ENCODE data around the gene FCN3.
"Not testable (repeated sequence)": the region's sequence is repeated elsewhere in the genome, so short reads cannot be mapped to it uniquely, and the experiment has no call there.

FCN3 gene

GRCh38 chr1:27399251-27400025, 24.8 kb upstream of the FCN3 start:
- DNase-seq (ENCODE audit: low spot score): peak; percentile 70

DNA sequence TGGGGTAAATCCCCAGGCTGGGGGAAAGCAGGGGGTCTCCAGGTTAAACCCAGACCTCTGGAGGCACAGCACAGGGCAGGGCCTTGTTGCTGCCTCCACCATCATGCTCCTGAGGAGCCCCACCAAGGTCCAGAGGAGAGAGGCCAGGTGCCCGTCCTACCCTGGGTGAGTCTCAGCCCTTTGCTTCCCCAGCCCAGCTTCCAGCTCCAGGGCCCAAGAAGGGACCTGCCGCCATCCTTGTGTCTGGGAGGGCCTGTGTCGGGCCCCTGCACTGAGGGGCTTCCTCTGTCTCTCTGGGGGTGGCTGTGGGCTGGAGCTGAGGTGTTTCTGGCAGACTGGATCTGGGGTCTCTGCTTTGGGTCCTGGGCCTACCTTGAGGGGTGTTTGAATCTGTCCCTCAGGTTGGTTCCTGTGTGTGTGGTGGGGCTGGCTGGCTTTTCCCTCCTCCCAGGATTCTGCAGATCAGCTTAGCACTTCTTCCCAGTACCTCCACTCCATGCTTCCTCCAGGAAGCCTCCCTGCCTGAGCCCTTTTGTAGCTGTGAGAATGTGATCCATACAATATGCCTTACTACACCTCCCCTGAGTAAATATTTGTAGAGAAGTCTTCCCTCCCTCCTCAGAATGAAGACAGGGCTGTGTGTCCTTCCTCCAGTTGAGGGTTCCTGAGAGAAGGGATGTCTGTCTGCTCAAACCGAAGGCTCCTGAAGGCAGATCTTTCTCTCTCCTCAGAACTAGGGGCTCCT, 24.0 kb upstream of the FCN3 start:
- peak; percentile 41 for DNase-seq (ENCODE audit: low spot score)

- no peak for DNase-seq (ENCODE audit: low spot score)
Observed at GRCh38 chr1:27397749-27398148, 23.1 kb upstream of the FCN3 start.

GRCh38 chr1:27397110-27397509, 22.5 kb upstream of the FCN3 start:
- peak; percentile 52 for DNase-seq (ENCODE audit: low spot score)

DNA sequence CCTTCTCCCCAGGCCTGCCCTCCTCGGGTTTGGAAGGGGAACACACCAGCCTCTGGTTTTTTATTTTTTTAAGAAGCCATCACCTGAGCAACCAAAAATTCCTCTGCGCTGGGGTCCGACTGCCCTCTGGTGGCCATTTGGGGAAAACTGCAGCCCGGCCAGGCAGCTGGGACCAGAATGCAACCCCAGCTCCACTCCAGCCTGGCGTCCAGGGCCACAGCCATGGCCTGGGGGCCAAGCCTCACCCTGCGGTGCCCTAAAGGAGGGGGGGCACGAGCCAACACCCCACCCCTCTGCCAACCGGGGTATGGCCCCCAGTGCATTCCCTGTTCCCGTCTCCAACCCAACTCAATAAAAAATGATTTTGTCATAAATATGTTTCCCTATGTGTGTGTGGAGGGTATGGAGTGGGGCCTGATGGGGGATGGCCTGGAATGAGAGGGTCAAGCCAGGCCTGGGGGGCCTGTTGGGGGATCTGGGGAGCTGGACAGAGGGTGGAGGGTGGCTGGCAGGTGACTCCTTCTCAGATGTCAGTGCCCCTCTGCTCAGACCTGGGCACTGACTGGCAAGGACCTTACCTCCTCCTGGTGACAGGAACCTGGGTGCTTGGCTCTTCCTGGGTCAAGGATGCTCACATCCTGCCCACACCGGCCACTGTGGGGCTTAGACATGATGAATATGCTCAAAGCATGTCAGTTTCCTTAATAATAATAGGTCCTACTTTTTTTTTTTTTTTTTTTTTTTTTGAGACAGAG, 21.0 kb upstream of the FCN3 start:
- DNase-seq (ENCODE audit: low spot score): peak; percentile 84

- DNase-seq (ENCODE audit: low spot score): no peak
Observed at GRCh38 chr1:27394925-27395324, 20.3 kb upstream of the FCN3 start.

DNA sequence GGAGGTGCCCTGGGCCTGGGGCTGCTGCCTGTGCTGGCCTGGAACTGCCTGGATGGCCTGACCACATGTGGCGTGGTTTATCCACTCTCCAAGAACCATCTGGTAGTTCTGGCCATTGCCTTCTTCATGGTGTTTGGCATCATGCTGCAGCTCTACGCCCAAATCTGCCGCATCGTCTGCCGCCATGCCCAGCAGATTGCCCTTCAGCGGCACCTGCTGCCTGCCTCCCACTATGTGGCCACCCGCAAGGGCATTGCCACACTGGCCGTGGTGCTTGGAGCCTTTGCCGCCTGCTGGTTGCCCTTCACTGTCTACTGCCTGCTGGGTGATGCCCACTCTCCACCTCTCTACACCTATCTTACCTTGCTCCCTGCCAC, 19.6 kb upstream of the FCN3 start:
- DNase-seq (ENCODE audit: low spot score): no peak

- no peak for DNase-seq (ENCODE audit: low spot score)
Observed at GRCh38 chr1:27393641-27394281, 19.1 kb upstream of the FCN3 start.

DNA sequence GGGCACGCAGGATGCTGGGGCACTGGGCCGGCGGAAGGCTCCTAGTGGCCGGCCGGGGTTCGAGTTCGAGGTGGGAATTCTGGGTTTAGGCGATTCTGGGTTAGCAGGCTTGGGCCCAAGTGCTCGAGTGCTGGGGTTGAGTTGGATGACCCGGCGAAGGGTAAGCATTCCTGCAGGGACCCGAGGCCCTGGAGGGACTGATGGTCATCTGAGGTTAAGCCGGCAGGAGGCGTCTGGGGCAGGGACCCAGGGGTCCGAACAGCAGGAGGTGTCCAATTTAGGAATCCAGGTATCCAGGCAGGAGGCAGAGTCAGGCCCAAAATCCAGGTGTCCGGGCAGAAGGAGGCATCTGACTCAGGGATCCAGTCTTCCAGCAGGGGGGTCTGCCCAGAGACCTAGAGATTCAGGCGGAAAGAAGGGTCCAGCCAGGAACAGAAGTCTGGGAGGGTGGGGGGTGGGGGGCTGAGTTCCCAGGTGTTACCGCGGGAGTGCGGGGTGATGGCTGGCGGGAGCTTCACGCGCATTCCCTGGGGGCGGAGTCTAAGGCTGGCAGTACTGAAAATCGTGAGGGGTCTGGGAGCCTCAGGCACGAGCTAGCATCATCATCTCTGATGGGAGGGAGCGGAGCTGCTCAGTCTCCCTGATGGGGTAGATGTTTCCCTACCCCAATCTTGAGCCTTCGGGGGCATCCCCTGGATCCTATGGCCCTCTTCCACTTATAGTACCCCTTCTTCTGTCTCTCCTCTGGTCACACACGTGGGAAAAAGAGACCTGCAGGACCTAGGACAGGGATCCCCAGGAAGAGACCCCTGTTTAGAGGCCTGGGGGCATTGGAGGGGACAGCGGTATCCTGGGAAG, 18.4 kb upstream of the FCN3 start:
- no peak for DNase-seq (ENCODE audit: low spot score)

DNA sequence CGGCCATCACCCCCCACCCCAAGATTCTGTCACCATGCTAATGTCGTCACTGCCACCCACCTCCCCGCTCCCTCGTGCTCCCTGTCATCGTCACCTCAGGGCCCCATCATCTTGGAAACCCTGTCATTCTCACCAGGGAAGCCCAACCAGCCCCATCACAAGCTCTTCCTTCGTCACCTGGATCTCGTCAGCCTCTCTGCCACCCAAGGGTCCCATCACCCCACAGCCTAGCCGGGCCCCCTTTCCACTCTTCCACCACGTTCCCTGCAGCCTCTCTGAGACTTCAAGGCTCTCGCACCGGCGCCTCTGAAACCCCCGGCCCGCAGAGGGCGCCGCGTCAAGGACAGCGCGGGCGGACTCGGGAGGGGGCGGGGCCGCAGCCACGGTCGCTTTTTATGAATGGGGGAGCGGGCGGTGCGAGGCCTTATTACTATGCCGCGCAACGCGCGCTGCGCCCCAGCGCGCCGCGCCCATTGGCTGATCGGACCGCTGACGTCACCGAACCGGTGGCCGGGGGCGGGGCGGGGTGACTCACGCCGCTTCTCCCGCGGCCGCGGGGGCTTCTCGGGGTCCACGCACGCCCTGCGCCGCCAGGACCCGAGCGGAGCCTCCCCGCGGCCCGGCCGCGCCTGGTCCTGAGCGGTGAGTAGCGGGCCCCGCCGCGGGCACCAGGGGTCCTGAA, 17.6 kb upstream of the FCN3 start, which contains the start of gene GPR3:
Gene GPR3 (plus strand): TSS at position 527 of the 682 bp plus-strand sequence. CDS start 1,177 bp downstream, outside the sequence.
- DNase-seq (ENCODE audit: low spot score): peak; percentile 91

GRCh38 chr1:27391511-27392095, 17.0 kb upstream of the FCN3 start:
- DNase-seq (ENCODE audit: low spot score): no peak

DNA sequence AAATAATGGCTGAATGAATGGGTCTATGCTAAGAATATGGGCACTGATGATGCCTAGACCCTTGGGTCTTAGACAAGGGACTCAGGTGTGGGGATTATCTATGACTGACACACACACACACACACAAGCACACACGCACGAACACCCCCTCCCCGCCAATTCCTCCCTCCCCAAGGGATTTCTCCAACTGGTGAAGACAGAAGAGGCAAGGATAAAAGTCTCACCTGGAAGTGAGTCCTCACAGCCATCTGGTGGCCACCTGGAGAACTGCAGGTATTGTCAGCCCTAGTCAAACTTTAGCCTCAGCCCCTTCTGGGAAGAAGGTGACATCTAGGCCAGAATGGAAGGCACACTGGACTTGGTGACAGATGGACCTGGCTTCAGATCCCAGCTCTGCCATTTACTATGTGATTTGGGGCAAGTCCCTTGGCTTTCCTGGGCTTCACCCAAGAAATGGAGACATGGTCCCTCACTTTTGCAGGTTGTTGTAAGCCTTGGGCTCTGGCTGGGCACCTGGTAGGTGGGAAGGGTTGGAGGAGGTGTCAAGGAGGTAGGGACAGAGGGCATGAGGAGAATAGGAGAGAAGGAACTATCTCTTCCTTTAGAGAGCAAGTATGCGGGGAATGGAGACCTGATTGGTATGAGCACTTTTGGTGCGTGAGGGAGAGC, 13.8 kb upstream of the FCN3 start:
- no peak for DNase-seq (ENCODE audit: low spot score)

DNA sequence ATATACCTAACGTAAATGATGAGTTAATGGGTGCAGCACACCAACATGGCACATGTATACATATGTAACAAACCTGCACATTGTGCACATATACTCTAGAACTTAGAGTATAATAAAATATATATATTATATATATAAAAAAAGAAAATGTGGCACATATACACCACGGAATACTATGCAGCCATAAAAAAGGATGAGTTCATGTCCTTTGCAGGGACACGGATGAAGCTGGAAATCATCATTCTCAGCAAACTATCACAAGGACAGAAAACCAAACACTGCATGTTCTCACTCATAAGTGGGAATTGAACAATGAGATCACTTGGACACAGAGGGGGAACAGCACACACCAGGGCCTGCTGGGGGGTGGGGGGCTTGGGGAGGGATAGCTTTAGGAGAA, 10.2 kb upstream of the FCN3 start:
- DNase-seq (ENCODE audit: low spot score): not testable (repeated sequence)

DNA sequence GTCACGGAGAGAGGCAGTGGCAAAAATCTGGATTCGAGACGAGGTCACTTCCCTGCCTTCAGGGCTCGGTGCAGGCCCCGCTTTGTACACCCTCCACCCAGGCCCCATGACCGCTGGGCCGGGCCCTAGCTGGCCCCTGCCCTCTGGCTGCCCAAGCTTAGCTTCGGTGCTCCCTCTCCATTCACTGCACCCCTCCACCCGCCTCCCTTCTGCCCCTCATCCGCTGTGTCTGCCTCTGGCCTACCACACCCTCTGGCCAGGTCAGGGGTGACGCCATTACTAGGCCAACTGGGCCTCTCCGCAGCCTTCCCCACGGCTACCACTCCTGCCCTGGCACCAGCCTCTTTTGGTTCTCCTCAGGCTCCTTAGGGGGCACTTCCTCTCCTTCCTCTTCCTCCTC, 9.0 kb upstream of the FCN3 start:
- DNase-seq (ENCODE audit: low spot score): no peak

DNA sequence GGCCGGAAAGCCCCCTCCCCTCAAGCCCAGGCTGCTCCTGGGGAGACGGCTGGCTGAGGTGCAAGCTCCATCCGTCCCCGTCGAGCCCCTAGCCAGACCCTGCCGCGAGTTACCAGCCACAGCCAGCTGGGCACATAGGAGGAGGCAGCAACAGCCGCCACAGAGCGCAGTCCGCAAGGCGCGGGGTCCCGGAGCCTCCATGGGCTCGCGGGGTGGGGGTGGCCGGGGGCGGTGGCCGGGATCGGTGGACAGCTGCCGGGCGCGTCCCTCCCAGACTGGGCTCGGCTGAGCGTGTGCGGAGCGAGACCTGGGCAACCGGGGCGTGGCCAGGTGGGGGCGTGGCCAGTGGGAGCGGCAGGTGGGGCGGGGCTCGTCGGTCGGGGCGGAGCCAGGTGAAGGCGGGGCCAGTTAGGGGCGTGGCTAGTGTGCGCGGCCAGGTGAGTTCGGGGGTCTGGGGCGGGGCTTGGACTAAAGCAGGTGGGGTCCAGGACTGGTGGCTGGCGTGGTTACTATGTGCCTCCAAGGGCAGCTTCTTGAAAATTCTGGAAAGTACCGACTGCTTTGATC, 8.5 kb upstream of the FCN3 start, which contains the start of gene CD164L2:
Gene CD164L2 (minus strand): TSS at position 295 of the 567 bp plus-strand sequence. CDS start 94 bp downstream, at position 201.
- DNase-seq (ENCODE audit: low spot score): no peak

DNA sequence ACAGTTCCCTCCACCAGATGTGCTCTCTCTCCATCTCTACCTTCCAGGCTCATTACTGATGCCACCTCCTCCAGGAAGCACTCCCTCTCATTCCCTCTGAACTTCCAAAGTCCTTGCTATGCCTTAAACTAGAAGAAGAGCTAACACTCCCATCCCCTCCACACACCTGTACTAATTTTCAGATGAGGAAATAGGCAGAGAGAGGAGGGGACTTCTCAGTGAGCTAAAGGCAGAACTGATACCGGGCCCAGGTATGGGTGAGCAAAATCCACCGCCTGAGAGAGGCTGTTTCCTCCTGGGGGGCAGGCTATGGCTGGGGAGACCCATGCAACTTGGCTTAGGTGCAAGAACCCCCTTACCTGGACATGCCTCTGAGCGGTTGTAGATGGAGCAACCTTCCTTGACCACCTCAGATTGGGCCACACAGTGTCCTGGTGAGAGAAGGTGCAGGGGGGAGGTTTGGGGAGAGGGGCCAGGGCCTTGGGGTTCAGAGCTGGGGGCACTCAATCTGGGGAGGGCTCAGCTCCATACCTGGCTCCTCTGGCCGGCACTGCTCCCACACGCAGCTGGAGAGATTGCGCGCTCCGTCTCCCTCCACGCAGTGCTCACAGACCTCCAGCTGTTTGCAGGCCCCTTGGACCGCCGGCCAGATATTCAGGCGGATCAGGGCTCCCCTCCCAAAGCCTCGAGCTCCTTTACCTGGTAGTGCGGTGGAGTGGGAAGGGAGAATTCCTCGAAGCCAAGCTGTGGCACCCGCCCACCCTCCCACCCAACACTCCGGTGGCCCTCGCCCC, 7.5 kb upstream of the FCN3 start:
- DNase-seq (ENCODE audit: low spot score): no peak

- DNase-seq (ENCODE audit: low spot score): no peak
Observed at GRCh38 chr1:27380766-27381733, 6.4 kb upstream of the FCN3 start.
